Measurements from ENCODE around the gene SLC1A2.

SLC1A2 gene

DNA sequence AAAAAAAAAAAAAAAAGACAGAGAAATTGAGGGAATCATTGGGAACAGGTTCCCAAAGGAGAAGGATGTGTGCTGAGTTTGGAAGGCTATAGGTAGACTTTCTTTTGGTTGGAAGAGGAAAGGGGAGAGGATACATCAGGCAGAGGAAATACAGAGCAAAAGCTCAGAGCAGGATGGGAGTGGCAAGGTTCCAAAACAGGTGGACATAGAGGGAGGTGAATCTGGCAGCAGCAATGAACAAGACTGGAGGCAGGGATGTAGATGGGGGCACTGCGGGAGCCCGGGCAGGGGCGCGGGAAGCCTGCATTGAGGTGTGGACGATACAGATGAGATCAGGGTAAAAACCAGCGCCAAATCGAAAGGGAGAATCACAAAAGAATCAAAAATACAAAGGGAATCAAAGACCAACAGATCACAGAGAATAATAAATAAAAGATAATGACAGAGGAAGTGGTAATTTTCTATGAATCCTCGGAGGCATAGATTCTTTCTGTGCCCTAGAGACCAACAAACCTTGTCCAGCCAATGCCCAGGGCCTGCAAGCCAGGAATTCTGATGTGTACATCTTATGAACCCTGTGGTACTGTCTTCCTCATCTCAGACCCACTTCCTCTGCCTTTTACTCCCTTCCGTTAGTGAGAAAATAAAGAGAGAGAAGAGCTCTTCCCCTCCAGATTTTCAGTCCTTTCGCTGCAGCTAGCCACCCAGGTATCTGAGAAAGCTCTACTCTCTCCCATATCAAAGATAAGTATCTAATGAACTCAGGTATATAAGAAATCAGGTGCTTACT lies 70.3 kb downstream of the SLC1A2 start:
- DNase-seq (ENCODE audit: low spot score) = no peak

DNA sequence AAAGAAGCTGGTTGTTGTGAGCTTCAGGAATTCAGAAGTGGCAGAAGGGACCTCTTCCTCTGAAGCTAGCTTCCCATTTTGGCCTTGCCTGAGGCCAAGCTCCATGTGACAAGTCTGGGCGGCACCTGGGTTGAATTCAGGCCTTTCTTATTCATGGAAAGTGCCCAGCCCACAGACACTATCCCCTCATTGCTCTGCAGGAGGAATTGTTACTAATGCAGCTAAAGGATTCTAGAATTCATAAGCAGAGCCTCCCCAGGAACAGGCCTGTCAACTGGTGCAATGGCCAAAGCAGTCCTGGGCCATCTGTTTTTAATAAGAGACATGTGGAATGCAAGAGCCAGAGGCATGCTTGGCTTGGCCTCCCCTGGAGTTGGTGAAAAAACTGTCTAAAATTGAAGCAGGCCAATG lies 71.4 kb downstream of the SLC1A2 start:
- no peak for DNase-seq (ENCODE audit: low spot score)

DNA sequence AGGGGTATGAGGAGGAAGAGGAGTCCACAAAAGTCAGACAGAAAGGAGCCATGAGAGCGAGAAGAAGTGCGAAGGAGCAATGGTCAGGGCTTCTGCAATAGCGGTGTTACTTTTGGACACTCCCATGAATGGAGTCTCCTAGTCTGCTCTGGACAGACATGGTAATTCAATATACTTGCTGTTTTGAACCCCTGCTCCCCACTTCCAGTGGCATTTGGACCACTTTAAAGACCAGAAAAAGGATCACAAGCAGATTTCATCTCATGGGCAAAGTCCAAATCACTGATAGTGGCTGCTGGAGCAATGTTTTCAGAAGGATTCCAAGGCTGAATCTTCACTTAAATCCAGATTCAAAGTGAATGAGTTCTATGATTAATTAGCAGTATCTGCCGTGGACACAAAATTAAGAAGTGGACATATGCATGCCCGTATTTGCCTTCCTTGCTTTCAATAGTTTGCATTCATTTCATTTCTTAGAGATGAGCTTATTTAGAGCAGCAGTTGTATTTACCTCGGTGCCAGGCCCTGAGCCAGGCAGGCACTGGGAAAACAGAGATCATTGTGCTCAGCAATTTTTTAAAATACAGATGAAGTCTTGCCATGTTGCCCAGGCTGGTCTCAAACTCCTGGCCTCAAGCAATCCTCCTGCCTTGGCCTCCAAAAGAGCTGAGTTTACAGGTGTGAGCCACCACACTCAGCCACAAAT lies 72.0 kb downstream of the SLC1A2 start:
- DNase-seq (ENCODE audit: low spot score) = no peak

DNA sequence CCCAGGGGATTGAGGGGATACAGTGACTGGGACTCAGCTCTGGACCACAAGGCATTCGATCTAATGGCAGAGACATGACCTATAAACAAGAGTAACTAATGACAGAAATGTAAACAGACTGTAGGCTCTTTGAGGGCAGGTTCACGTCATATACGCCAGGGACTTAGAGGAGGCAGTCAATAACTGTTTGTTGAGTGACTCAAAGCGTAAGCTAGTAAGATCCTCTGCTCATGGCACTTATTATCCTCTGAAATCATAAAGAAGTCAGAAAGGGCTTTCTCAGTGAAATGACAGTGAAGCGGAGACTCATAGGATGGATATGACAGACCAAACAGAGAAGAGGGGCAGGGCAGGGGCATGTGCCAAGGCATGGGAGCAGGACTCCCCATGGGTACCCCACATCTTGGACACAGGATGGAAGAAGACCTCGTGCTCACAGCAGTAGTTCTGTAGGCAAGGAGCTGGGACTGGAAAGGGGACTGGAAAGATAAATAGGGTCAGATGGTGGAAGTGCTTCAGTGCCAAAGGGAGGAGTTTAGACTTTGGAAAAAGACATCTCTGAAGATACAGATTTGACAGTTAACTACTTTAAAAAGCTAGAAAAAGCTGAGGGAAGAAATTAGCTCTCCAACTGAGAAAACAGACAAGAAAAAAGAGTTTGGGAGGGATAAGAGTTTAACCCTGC lies 72.7 kb downstream of the SLC1A2 start:
- DNase-seq (ENCODE audit: low spot score) = no peak

DNA sequence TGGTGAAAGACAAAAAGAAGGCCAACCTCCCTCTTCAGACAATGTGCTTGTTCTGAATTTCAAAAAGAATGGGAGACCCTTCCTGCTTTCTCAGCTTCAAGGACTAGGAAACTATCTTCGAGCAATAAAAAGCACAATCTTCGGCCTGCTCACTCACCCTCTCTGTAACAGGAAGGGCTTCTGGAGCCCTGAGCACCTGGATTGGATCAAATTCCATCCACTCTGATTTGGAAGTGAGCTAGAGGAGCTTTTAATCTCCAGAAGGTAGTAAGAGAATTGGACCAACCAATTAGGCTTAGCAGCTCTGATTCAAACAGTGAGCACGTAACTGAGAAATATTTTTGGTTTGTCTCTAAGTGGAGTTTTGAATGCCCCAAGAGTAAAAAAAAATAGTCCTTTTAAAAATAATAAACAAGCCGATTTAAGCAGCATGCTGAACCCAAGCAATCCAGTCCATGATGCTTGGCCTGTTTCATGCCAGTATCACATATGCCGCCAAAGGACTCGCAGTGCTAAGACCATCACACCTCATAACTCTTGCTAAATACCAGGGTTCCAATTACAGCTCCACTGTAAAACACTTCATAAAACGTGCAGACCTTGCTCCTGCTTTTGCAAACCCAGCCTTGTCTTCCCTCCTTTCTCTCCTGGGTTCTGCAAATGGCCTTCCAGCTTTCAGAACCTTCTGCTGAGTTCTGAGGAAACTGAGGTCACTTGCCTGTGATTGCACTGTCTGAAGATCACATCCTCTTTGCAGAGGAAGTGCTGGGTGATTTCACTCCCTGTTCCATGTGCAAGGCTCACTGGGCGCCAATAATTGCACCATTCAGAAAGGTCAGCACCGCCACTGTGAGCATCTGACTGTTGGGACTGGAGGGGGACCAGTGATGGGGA lies 74.4 kb downstream of the SLC1A2 start:
- no peak for DNase-seq (ENCODE audit: low spot score)

DNA sequence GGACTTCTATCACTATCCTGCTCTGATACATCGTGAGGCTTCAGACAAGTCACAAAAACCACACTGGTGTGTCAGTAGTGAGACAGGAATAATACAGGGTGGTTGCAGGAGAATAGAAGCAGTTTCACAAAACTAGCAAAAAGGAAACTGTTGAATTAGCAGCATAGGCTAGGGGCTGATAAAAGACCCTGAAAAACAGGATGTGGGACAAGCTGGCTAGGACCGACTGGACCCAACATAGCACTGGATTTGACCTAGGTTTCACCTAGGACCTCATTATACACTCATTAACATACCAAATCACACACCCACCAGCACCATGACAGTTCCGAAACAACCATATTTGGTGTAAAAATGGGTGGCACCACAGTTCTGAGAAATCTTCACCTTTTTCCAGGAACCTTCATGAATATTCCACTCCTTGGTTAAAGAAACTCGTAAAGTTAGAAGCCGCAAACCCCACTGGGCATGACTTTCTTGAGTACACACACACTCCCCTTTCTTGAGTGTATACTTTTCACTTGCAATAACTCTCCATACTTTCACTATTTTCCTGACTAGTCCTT lies 76.2 kb downstream of the SLC1A2 start:
- no peak for DNase-seq (ENCODE audit: low spot score)

DNA sequence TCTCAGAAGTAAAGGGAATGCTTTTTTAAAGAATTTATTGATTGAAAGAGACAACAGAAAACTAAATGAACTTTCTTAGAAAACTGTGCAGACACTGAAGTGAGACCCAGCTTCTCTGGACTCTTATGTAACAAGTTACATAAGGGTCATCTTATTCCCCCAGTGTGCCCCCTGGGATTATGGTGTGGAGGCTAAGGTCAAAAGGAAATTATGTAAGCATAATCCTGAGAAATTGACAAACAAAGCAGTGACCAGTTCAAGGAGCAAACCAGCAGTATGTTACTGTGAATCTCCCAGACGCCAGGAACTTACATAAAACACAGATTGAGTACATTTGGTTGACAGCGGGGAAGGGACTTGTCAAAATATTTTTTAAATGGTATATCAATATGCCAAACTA lies 78.6 kb downstream of the SLC1A2 start:
- DNase-seq (ENCODE audit: low spot score) = no peak

DNA sequence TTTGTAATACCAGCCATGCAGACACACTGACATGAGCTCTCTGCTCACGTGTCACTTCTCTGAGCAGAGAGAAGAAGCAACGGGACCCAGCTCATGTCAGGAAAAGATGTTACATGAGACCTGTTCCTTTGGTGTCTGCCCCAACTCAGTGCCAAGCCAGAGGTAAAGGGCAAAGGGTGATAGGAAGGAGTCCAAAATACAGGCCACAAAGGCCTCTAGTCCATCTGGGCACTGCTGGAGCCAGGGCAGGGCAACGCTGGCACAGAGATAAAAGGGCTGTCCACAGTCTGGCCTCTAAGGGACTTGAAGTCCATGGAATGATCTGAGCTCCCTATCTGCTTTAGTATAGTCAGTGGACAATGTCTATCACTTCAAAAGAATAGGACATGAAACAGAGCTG lies 79.3 kb downstream of the SLC1A2 start:
- DNase-seq (ENCODE audit: low spot score) = no peak

DNA sequence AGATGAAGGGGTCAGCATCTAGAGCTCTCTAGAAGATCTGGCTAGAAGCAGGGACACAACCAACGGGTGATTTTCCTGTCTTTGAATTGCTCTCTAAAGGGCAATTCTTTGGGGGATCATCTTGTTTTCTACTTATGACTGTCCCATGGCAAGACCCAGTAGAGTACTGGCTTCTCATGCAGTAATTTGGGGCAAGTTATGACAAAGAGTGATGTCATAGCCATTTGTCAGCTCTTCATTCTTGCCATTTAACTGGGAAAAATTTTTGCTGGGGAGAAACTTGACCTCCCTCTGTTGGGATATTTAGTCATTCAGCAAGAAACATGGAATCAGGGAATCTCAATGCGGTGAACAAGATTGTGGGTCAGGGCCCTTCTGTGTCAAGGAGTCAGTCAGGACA lies 80.4 kb downstream of the SLC1A2 start:
- no peak for DNase-seq (ENCODE audit: low spot score)

DNA sequence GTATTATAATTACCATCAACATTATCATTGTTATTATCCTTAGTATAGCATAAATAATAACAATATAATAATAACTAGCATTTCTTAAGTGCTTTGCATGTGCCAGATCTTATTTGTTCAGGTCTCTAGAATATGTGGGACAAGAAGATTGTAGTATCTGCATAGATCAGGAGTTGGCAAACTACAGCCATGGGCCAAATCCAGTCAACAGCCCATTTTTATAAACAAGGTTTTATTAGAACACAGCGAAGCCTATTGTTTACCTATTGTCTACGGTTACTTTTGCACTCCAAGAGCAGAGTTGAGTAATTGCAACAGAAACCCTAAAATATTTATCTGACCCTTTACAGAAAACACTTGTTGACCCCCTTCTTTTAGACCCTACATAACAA lies 81.4 kb downstream of the SLC1A2 start:
- no peak for DNase-seq (ENCODE audit: low spot score)

DNA sequence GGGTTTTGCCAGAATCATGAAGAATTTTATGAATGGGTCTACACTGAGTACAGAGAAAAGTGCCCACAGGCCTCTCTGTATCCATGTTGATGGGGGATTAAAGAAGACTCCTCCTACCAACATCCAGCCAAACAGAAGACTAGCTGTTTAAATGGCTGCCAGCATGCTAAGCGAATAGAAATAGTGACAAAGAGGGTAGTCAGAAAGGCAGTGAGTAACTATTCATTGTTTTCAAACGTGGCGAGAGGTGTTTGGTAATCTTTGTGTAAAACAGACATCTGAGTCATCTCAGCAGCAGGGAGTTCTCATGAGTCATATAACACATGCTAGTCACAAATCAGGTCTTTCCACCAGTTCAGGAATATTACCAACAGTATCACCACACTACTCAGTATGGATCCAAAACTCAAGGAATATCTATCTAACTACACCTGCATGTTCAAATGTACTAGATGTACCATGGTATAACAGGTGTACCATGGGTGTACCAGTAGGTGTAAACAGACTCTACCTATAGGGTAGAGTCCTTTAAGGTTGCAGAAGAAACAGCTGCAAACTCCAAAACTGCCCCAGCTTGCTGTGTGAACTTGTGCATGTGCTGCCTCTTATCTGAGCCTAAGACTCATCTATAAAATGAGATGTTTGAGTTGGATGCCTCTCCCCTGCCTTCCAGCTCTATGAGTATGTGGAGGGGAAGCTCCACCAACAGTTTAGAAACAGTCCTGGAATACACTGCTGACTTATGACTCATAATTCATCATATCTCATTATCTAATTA lies 82.0 kb downstream of the SLC1A2 start:
- DNase-seq (ENCODE audit: low spot score) = no peak

DNA sequence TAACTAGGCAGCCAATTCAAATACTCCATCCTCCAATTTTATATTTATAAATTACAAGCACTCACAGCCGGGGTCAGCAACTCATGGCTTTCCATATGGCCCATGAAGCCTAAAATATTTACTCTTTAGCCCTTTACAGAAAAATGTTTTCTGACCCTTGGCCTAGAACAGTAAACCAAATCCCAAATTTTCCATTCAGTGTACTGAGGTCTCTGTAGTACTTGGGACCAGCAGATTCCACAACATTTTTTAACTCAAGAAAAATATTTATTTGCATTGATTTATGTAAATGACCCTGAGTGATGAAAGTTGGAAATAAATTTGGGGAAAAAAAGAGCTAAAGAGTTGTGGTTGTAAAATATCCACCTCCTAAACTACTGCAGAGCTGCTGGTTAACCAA lies 82.6 kb downstream of the SLC1A2 start:
- no peak for DNase-seq (ENCODE audit: low spot score)

DNA sequence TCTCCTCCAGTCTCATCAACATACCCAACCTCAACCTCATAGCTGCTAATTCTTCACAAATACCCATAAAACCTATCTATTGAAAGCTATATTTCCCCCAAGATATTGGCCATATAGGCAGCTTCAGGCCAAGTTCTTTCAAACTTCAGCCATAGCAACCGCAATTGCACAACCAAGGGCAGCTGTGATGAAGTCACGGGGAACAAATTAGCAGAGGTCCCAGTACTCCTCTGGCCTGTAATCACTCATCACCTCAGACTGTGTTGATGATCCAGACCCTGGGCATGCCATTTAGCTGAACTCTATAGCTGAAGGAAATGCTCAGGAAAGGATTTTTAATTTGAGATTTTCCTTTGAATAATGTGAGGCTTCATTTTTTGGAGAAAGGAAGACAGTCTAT lies 84.1 kb downstream of the SLC1A2 start:
- no peak for DNase-seq (ENCODE audit: low spot score)

DNA sequence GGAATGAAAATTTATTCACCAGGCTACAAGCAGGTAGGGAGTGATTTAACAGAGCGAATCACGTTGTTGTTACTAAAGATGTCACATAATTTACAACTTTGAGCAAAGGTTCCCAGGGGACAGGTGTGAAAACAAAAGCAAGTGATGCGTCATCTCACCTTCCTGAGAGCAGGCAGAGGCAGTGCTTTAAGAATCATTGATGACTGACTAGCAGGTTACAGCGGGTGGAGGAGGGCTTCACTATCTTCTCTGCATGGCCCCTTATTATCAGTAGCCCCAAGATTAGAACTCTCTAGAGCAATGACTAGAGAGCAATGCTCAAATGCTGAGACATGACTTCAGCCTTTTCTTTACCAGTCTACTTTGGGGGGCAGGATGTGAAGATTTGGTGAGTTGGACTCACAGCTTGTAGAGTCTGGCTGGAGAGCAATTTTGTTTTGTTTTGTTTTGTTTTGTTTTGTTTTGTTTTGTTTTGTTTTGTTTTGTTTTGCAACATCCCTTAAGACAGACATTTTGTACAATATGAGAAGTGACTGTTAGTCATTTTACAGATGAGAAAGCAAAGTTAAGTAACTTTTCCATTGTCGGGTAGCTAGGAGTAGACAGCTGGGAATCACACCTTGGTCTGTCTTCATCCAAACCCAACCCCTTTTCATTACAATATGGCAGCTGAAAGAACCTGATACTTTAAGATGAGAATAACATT lies 84.8 kb downstream of the SLC1A2 start:
- no peak for DNase-seq (ENCODE audit: low spot score)

DNA sequence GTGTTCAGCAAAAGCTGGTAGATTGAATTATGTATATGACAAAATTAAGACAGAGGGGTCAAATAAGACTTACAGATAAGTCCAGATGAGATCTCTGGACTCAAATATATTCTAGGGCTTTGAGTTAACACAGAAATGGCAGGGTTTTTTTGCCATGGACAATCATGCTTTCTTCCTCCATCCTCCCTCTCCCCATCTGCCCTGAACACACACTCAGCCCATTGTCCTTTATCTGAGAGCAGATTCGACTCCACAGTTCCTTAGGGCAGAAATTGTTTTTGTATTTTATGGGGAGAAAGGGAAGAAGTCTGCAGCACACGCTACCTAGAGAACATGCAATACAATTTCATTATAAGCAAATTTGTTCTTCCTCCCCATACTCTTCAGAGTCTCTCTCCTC lies 86.8 kb downstream of the SLC1A2 start:
- no peak for DNase-seq (ENCODE audit: low spot score)

DNA sequence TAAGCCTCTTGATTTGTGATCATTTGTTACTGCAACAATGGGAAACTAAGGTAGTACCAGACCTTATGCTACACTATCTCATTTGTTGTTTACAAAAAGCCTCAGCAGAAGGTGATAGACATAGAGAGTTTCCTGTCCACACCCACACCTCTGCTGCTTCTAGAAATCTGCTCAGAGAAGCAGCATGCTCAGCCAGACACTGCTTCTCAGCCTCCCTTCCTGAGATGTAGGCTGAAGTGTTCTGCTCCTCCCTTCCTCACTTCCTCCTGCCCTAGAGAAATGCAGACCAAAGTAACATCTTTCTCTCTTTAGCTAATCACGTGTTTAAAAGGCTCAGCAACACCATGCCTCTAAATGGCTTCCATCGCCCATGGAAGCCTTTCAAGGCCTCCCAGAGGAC lies 88.4 kb downstream of the SLC1A2 start:
- DNase-seq (ENCODE audit: low spot score) = no peak

DNA sequence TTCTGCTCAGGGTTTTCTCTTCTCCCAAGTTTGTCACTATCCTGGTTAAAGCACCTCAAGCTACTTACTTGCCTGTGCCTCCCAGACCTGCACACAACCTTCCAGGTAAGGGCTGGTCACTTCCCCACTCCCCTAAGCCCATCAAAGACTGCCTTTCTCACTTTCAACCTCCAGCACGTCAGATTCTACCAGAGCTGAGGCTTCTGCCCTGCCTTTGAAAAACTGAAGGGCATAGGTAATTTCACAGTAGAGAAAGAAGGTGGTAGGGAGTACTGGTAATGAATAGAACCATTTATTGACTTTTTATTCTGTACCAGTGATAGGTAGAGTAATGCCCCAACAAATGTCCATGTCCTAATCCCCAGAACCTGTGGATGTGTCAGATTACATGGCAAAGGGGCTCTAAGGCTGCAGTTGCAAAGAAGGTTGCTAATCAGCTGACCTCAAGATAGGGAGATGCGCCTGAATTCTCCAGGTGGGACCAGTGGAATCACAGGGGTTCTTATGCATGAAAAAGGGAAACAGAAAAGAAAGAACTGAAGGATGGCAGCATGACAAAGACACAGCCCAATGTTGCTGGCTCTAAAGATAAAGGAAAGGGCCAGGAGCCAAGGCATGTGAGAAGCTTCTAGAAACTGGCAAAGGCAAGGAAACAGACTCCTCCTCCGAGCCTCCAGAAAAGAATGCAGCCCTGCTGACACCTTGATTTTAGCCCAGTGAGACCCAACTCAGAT lies 89.0 kb downstream of the SLC1A2 start:
- DNase-seq (ENCODE audit: low spot score) = no peak

DNA sequence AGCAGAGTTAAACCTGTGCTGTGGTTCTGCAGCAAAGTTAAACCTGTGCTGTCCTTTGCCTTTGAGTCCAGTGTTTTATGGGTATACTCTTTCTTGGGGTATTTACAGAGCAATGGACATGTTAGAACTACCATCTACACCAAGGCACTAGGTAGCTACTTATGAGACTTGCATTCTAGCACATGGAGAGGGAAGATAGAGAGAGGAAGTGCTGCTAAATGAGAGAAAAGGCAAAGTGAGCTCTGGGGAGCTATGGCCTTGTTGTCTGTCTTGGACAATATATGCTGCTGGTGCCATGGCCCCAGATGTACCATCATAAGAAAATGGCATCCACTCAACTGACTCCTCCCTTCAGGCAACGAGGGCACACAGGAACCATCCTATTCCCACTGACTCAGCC lies 91.5 kb downstream of the SLC1A2 start:
- no peak for DNase-seq (ENCODE audit: low spot score)

DNA sequence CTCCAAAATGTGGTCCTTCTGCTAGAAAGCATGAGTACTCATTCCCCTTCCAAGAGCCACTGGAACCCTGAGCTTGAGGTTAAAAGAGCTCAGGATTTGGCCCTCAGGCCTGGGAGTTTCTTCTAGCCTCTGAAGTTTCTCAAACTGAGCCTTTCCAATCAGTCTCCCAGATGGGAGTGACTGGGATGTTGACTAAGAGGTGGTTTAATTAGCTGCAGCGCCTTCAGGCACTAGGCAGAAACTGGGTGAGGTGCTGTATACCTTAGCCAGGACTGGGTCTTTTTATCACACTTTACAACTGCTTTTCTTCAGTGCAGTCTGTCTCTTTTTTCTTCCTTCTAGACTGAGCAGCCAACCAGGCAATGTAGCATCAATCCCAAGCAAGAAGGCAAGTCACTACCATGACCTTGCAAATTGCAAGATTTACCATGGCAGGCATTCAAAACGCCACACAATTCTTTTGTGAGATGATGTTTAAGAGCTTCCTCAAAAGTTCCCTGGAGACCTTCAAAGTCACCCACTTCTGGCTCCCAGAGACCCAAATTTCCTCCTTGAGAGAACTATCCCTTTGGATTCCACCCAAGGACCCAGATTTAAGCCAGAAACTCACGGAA lies 93.0 kb downstream of the SLC1A2 start:
- DNase-seq (ENCODE audit: low spot score) = no peak
